Brain microvascular endothelial cell (primary cell): ENCODE results near the gene ESRRB.

Experiments
- DNase-seq: peaks from one replicate; pipeline ENCODE4 v3.0.0-alpha.2; 2020
- H3K27ac ChIP-seq: fragments of 250-450 bp; sonication (Bioruptor Pico); 2 replicates; pipeline ENCODE4 v1.5.1; 2020; ENCODE audit warnings: mild to moderate bottlenecking, moderate library complexity
- H3K27me3 ChIP-seq: fragments of 250-450 bp; sonication (Bioruptor Pico); replicated peaks from 2 replicates; pipeline ENCODE4 v1.5.1; 2020; ENCODE audit warnings: mild to moderate bottlenecking
- H3K36me3 ChIP-seq: fragments of 250-450 bp; sonication (Bioruptor Pico); replicated peaks from 2 replicates; pipeline ENCODE4 v1.5.1; 2020; ENCODE audit warnings: mild to moderate bottlenecking
- H3K4me3 ChIP-seq: 2 replicates; pipeline ENCODE4 v1.5.1; 2011; ENCODE audit warnings: low read depth, mild to moderate bottlenecking, control low read depth, low read length, moderate library complexity
- CTCF ChIP-seq: IDR thresholded peaks from 2 replicates; pipeline ENCODE4 v1.5.1; 2011; ENCODE audit warnings: low read depth, mild to moderate bottlenecking, moderate library complexity, low read length, control low read depth, inconsistent platforms; ENCODE audit errors: missing control alignments
- in situ Hi-C: cut with HindIII; loops from 2 replicates; pipeline ENCODE4 v1.10.0; 2017; ENCODE audit warnings: low sequenced_read_pairs, low pct_ligation_motif_present

ESRRB gene

GRCh38 chr14:76456891-76457586 is 81.1 kb downstream of the ESRRB start:
- Histone ChIP-seq H3K4me3 (no peak overlapping the region), H3K36me3 (no peaks in the 10 kb centered on the region), H3K27me3 (no peaks in the 10 kb centered on the region), H3K27ac (no peak overlapping the region)
- no peak for TF ChIP-seq CTCF
- in situ Hi-C loops = no loop called here
- no peak for DNase-seq

GRCh38 chr14:76457841-76458240 is 81.9 kb downstream of the ESRRB start:
- Histone ChIP-seq H3K27me3 (no peaks in the 10 kb centered on the region), H3K4me3 (no peak overlapping the region), H3K36me3 (no peaks in the 10 kb centered on the region), H3K27ac (no peak overlapping the region)
- TF ChIP-seq CTCF = no peak
- DNase-seq = no peak
- in situ Hi-C loops = no loop called here

GRCh38 chr14:76461886-76462285 is 85.9 kb downstream of the ESRRB start:
- TF ChIP-seq CTCF = no peak

GRCh38 chr14:76462330-76462729 is 86.4 kb downstream of the ESRRB start:
- Histone ChIP-seq H3K36me3 (no peaks in the 10 kb centered on the region), H3K4me3 (no peak overlapping the region), H3K27ac (no peak overlapping the region), H3K27me3 (no peaks in the 10 kb centered on the region)
- DNase-seq = no peak
- in situ Hi-C loops = no loop called here
- TF ChIP-seq CTCF = no peak

More at GRCh38 chr14:76461886-76462285, 85.9 kb downstream of the ESRRB start:
- Histone ChIP-seq H3K4me3 (no peak overlapping the region), H3K27me3 (no peaks in the 10 kb centered on the region), H3K36me3 (no peaks in the 10 kb centered on the region), H3K27ac (no peak overlapping the region)
- no peak for DNase-seq
- in situ Hi-C loops = no loop called here

- no peak overlapping the region for H3K4me3 ChIP-seq
- no peak for DNase-seq
- no peaks in the 10 kb centered on the region for H3K36me3 ChIP-seq
- in situ Hi-C loops = no loop called here
- no peak overlapping the region for H3K27ac ChIP-seq
- no peaks in the 10 kb centered on the region for H3K27me3 ChIP-seq
- no peak for TF ChIP-seq CTCF
These were observed 87.2 kb downstream of the ESRRB start for GRCh38 chr14:76463105-76463504.

GRCh38 chr14:76464856-76465255 is 88.9 kb downstream of the ESRRB start:
- no peak for DNase-seq
- no peaks in the 10 kb centered on the region for H3K27me3 ChIP-seq
- H3K4me3 ChIP-seq = no peak overlapping the region
- no peaks in the 10 kb centered on the region for H3K36me3 ChIP-seq
- no peak overlapping the region for H3K27ac ChIP-seq
- TF ChIP-seq CTCF = no peak
- in situ Hi-C loops = no loop called here
